GM12873 (cell line): ENCODE data around the gene STK38.

Experiments
- TF ChIP-seq, protein P1 (sequence below): IDR thresholded peaks from 2 replicates; pipeline ENCODE4 v1.5.1; 2012; ENCODE audit warnings: low read depth, mild to moderate bottlenecking, moderate library complexity, low read length, control low read depth; ENCODE audit not compliant: insufficient read depth; ENCODE audit errors: missing control alignments

STK38 gene

DNA sequence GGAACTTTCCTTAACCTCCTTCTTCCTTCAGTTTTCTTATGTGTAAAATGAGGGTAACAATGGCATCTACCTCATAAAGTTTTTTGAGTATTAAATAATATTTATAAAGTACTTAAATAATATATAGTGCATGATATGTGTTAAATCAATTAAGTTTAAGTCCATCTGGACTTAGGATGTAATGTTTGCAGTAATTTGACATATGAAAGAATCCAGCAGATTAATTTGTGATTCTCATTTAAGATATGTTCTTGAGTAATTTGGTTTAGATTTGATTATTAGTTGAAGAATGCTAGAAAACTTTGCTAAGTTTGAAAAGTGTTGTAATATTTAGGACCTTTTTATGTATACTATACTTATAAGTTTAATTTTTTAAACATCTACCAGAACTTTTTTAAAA, 86.4 kb downstream of the STK38 start:
- TF ChIP-seq, protein P1, sequence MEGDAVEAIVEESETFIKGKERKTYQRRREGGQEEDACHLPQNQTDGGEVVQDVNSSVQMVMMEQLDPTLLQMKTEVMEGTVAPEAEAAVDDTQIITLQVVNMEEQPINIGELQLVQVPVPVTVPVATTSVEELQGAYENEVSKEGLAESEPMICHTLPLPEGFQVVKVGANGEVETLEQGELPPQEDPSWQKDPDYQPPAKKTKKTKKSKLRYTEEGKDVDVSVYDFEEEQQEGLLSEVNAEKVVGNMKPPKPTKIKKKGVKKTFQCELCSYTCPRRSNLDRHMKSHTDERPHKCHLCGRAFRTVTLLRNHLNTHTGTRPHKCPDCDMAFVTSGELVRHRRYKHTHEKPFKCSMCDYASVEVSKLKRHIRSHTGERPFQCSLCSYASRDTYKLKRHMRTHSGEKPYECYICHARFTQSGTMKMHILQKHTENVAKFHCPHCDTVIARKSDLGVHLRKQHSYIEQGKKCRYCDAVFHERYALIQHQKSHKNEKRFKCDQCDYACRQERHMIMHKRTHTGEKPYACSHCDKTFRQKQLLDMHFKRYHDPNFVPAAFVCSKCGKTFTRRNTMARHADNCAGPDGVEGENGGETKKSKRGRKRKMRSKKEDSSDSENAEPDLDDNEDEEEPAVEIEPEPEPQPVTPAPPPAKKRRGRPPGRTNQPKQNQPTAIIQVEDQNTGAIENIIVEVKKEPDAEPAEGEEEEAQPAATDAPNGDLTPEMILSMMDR, result no peak

DNA sequence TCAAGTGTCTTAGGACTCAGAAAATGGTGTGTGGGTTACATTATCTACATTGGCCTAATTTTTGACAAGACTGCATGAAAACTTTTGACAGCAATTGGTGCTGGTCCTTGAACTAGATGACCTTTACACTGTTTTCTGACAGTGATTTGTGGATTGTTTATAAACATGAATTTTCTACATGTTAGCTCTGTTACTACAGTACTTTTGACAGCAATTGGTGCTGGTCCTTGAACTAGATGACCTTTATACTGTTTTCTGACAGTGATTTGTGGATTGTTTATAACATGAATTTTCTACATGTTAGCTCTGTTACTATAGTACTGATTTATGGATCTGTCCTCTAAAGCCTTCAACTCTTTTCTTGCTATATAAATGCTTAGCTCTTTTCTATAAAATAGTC, 87.8 kb downstream of the STK38 start:
- TF ChIP-seq, protein P1, result no peak

DNA sequence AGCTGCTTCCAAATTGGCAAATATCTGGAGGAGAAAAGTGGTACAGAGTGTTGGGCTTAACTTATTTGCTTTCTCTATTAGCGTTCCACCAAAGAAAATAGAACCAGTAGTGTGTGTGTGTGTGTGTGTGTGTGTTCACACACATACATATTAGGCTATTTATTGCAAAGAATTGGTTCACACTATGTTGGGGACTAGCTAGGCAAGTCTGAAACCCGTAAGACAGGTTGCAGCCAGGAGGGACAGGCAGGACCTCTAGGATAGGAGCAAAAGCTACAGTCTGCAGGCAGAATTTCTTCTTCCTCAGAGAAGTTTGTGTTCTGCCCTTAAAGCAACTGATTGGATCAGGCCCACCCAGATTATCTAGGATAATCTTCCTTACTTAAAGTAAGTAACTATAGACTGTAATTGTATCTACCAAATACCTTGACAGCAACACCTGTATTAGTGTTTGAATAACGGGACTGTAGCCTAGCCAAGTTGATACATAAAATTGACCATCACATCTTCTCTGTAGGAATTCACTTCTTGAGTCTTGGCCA, 91.7 kb downstream of the STK38 start:
- TF ChIP-seq, protein P1, result no peak

DNA sequence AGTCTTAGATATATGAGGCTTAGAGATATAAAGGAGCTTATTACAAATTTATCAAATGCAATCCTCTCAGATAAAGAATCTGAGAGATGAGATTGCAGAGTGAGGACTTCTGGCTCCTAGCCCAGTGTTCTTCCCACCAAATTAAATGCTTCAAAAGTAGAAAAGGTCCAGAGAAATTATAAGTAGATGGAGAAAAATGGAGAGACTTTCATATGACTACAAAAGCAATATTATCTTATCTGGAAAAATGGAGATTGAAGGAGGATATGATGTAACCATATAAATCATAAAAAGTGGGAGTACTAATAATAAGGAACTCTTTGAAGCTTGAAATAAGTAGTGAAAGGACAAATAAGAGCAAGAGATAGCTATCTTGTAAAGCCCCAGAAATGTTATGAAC, 101.7 kb downstream of the STK38 start:
- TF ChIP-seq, protein P1, result no peak

DNA sequence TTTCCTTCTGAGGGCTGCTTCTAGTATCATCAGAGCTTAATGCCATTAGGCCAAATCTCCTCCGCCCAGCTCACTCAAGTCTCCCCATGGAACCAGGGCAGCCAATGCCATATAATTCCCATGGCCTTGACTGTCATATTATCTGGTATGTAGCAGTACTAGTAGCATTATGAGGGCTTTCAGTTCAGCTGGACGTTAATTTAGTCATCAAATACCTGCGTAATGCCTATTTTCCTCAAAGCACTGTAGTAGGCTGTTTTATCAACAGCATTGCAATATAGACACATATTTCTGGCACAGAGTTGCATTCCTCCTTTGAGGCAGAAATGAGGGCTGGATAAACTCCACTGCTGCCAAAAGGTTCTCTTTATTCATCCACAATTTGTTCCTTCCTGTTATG, 102.8 kb downstream of the STK38 start:
- TF ChIP-seq, protein P1, result no peak
